WTC11 (cell line): ENCODE measurements around the gene TIGAR. TPM values are rescaled to one million over a fixed set of nuclear protein-coding genes. Genes with fewer than 3 reads are reported as not detected.

Experiments used
- ATAC-seq: fragments of 200-7000 bp; cut with Tn5 transposase; 2 replicates; pipeline ENCODE4 v1.10.0; 2021; ENCODE audit warnings: mild to moderate bottlenecking, moderate library complexity
- CTCF ChIA-PET: fragments of 300-600 bp; sonication (Branson Sonifier 250); formaldehyde crosslinking; loops from one replicate; lab custom pipeline; 2021; ENCODE audit warnings: antibody characterized with exemption; lab: Charles Lee
- POLR2A ChIA-PET: fragments of 350-600 bp; sonication (Branson Sonifier 250); formaldehyde crosslinking; loops from one replicate; lab custom pipeline; 2021; ENCODE audit warnings: antibody characterized with exemption; lab: Charles Lee
- DNase-seq: peaks from one replicate; pipeline ENCODE4 v3.0.0; 2021; ENCODE audit warnings: low spot score
- H3K27ac Mint-ChIP-seq: 2 replicates; pipeline ENCODE4 v1.8.0; 2021; ENCODE audit warnings: mixed read lengths
- H3K27me3 Mint-ChIP-seq: 2 replicates; pipeline ENCODE4 v1.8.0; 2021; ENCODE audit warnings: low read depth, mild to moderate bottlenecking, moderate library complexity, mixed read lengths
- H3K36me3 Mint-ChIP-seq: 2 replicates; pipeline ENCODE4 v1.8.0; 2021; ENCODE audit warnings: mixed read lengths
- H3K4me1 Mint-ChIP-seq: 2 replicates; pipeline ENCODE4 v1.8.0; 2022; ENCODE audit warnings: mixed read lengths
- H3K4me3 Mint-ChIP-seq: 2 replicates; pipeline ENCODE4 v1.8.0; 2021; ENCODE audit warnings: mild to moderate bottlenecking, moderate library complexity, mixed read lengths
- H3K9me3 Mint-ChIP-seq: 2 replicates; pipeline ENCODE4 v1.8.0; 2021; ENCODE audit warnings: mixed read lengths
- ATF1 ChIP-seq: sonication (generic); formaldehyde crosslinking; IDR thresholded peaks from 2 replicates; pipeline ENCODE4 v1.8.1; 2023; ENCODE audit warnings: mild to moderate bottlenecking, moderate library complexity, missing genetic modification reagents
- CBFB ChIP-seq: sonication (generic); formaldehyde crosslinking; IDR thresholded peaks from 2 replicates; pipeline ENCODE4 v1.8.1; 2022; ENCODE audit warnings: mild to moderate bottlenecking, low read depth, missing genetic modification reagents
- HMGA2 ChIP-seq: fragments of 250-450 bp; sonication (Bioruptor Pico); IDR thresholded peaks from 2 replicates; pipeline ENCODE4 v1.4.0; 2021; ENCODE audit warnings: mild to moderate bottlenecking, moderate library complexity
- JAZF1 ChIP-seq: fragments of 250-450 bp; sonication (Bioruptor Pico); IDR thresholded peaks from 2 replicates; pipeline ENCODE4 v1.9.0; 2021; ENCODE audit warnings: moderate library complexity, mild to moderate bottlenecking, inconsistent platforms
- NR3C1 ChIP-seq: sonication (generic); formaldehyde crosslinking; conservative IDR thresholded peaks from 2 replicates; pipeline ENCODE4 v1.8.1; 2023; ENCODE audit warnings: low read depth, mild to moderate bottlenecking, missing genetic modification reagents
- TEAD4 ChIP-seq: sonication (generic); formaldehyde crosslinking; IDR thresholded peaks from 2 replicates; pipeline ENCODE4 v1.8.0; 2022; ENCODE audit warnings: mild to moderate bottlenecking, missing genetic modification reagents
- ZBTB21 ChIP-seq: sonication (generic); formaldehyde crosslinking; IDR thresholded peaks from 2 replicates; pipeline ENCODE4 v1.8.1; 2023; ENCODE audit warnings: mild to moderate bottlenecking, missing genetic modification reagents, borderline replicate concordance
- total RNA-seq: library from RNA; stranded (reverse); gene quantifications from 3 replicates; pipeline ENCODE4 v1.2.3, GENCODE V29; 2021
- TF ChIP-seq, protein P1 (sequence below): sonication (generic); formaldehyde crosslinking; IDR thresholded peaks from 2 replicates; pipeline ENCODE4 v1.8.0; 2022; ENCODE audit warnings: mild to moderate bottlenecking, missing genetic modification reagents
- TF ChIP-seq, protein P2 (sequence below): sonication (generic); formaldehyde crosslinking; IDR thresholded peaks from 2 replicates; pipeline ENCODE4 v1.8.1; 2023; ENCODE audit warnings: mild to moderate bottlenecking, moderate library complexity, missing genetic modification reagents
- TF ChIP-seq, protein P3 (sequence below): sonication (generic); formaldehyde crosslinking; IDR thresholded peaks from 2 replicates; pipeline ENCODE4 v1.8.1; 2023; ENCODE audit warnings: mild to moderate bottlenecking, missing genetic modification reagents, moderate library complexity
- TF ChIP-seq, protein P4 (sequence below): sonication (generic); formaldehyde crosslinking; IDR thresholded peaks from 2 replicates; pipeline ENCODE4 v1.8.1; 2022; ENCODE audit warnings: missing genetic modification reagents, borderline replicate concordance
- TF ChIP-seq, protein P5 (sequence below): sonication (generic); formaldehyde crosslinking; IDR thresholded peaks from 2 replicates; pipeline ENCODE4 v1.8.1; 2022; ENCODE audit warnings: low read depth, missing genetic modification reagents, borderline replicate concordance
- TF ChIP-seq, protein P6 (sequence below): sonication (generic); formaldehyde crosslinking; IDR thresholded peaks from 2 replicates; pipeline ENCODE4 v1.8.0; 2022; ENCODE audit warnings: mild to moderate bottlenecking, missing genetic modification reagents
- TF ChIP-seq, protein P7 (sequence below): sonication (generic); formaldehyde crosslinking; IDR thresholded peaks from 2 replicates; pipeline ENCODE4 v1.8.0; 2023; ENCODE audit warnings: mild to moderate bottlenecking, missing genetic modification reagents
- TF ChIP-seq, protein P8 (sequence below): sonication (generic); formaldehyde crosslinking; IDR thresholded peaks from 2 replicates; pipeline ENCODE4 v1.8.1; 2023; ENCODE audit warnings: mild to moderate bottlenecking, missing genetic modification reagents

The TIGAR gene
- total RNA-seq, 1 experiment from 2014 or later: 26.7 TPM

DNA sequence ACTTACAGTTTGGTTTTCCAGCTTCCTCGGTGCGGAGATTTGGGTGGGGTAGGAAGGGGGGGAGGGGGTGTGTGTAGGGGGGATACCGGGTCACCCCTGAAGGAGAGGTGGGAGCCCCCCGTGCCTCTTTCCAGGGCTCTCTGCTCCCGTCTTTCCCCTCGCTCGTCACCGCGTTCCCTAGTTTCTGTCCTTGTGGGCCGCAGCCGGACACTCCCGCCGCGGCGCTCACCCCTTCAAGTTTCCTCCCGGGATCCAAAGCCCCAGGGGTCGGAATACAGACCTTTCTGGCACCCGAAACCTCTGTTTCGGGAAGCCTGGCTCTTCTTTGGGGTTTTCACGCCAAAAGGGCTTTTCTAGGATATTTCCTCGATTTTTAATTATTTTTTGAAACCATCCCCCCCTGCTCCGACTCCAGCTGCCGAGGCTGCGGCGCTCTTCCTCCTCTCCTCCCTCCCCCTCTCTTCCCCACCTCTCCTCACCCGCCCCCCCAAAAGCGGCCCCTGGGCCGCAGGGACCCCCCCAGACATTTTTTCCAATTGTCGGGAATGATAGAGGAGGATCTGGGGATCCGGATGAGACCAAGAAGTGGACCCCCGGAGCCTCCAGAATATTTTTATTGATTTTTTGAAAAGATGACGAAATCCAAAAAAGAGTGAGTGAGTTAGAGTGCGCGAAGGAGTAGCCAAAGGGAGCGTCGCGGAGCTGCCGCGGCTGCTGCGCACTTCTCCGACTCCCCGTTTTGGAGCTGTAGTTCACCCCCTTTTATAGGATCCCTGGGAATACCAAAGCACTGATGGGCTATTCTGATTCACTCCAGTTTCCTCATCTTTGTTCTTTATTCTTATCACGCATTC is 45.8 kb upstream of the TIGAR start:
- peak overlapping the region; percentile 91 for H3K4me3 Mint-ChIP-seq
- CTCF ChIA-PET: interaction anchor here (0.6 to 3.1 kb wide), 16 partner anchors 19 to 392 kb away, joined by 3 to 31 read pairs (median 4); no protein-coding TSS in a partner anchor
- no peak for TF ChIP-seq HMGA2
- no peak for TF ChIP-seq ZBTB21 (CRISPR knock-in tag)
- no peak for TF ChIP-seq ATF1
- no peak for TF ChIP-seq NR3C1 (CRISPR knock-in tag)
- TF ChIP-seq, protein P1, sequence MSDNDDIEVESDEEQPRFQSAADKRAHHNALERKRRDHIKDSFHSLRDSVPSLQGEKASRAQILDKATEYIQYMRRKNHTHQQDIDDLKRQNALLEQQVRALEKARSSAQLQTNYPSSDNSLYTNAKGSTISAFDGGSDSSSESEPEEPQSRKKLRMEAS: no peak
- no peak for TF ChIP-seq JAZF1
- TF ChIP-seq, protein P2, sequence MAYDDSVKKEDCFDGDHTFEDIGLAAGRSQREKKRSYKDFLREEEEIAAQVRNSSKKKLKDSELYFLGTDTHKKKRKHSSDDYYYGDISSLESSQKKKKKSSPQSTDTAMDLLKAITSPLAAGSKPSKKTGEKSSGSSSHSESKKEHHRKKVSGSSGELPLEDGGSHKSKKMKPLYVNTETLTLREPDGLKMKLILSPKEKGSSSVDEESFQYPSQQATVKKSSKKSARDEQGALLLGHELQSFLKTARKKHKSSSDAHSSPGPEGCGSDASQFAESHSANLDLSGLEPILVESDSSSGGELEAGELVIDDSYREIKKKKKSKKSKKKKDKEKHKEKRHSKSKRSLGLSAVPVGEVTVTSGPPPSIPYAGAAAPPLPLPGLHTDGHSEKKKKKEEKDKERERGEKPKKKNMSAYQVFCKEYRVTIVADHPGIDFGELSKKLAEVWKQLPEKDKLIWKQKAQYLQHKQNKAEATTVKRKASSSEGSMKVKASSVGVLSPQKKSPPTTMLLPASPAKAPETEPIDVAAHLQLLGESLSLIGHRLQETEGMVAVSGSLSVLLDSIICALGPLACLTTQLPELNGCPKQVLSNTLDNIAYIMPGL (CRISPR knock-in tag): no peak
- TF ChIP-seq, protein P3, sequence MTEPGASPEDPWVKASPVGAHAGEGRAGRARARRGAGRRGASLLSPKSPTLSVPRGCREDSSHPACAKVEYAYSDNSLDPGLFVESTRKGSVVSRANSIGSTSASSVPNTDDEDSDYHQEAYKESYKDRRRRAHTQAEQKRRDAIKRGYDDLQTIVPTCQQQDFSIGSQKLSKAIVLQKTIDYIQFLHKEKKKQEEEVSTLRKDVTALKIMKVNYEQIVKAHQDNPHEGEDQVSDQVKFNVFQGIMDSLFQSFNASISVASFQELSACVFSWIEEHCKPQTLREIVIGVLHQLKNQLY (CRISPR knock-in tag): no peak
- no peak for TF ChIP-seq TEAD4 (CRISPR knock-in tag)
- TF ChIP-seq, protein P4, sequence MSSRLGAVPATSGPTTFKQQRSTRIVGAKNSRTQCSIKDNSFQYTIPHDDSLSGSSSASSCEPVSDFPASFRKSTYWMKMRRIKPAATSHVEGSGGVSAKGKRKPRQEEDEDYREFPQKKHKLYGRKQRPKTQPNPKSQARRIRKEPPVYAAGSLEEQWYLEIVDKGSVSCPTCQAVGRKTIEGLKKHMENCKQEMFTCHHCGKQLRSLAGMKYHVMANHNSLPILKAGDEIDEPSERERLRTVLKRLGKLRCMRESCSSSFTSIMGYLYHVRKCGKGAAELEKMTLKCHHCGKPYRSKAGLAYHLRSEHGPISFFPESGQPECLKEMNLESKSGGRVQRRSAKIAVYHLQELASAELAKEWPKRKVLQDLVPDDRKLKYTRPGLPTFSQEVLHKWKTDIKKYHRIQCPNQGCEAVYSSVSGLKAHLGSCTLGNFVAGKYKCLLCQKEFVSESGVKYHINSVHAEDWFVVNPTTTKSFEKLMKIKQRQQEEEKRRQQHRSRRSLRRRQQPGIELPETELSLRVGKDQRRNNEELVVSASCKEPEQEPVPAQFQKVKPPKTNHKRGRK (CRISPR knock-in tag): no peak
- TF ChIP-seq, protein P5, sequence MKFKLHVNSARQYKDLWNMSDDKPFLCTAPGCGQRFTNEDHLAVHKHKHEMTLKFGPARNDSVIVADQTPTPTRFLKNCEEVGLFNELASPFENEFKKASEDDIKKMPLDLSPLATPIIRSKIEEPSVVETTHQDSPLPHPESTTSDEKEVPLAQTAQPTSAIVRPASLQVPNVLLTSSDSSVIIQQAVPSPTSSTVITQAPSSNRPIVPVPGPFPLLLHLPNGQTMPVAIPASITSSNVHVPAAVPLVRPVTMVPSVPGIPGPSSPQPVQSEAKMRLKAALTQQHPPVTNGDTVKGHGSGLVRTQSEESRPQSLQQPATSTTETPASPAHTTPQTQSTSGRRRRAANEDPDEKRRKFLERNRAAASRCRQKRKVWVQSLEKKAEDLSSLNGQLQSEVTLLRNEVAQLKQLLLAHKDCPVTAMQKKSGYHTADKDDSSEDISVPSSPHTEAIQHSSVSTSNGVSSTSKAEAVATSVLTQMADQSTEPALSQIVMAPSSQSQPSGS (CRISPR knock-in tag): no peak
- TF ChIP-seq, protein P6, sequence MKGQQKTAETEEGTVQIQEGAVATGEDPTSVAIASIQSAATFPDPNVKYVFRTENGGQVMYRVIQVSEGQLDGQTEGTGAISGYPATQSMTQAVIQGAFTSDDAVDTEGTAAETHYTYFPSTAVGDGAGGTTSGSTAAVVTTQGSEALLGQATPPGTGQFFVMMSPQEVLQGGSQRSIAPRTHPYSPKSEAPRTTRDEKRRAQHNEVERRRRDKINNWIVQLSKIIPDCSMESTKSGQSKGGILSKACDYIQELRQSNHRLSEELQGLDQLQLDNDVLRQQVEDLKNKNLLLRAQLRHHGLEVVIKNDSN (CRISPR knock-in tag): no peak
- TF ChIP-seq CBFB (CRISPR knock-in tag): no peak
- TF ChIP-seq, protein P7, sequence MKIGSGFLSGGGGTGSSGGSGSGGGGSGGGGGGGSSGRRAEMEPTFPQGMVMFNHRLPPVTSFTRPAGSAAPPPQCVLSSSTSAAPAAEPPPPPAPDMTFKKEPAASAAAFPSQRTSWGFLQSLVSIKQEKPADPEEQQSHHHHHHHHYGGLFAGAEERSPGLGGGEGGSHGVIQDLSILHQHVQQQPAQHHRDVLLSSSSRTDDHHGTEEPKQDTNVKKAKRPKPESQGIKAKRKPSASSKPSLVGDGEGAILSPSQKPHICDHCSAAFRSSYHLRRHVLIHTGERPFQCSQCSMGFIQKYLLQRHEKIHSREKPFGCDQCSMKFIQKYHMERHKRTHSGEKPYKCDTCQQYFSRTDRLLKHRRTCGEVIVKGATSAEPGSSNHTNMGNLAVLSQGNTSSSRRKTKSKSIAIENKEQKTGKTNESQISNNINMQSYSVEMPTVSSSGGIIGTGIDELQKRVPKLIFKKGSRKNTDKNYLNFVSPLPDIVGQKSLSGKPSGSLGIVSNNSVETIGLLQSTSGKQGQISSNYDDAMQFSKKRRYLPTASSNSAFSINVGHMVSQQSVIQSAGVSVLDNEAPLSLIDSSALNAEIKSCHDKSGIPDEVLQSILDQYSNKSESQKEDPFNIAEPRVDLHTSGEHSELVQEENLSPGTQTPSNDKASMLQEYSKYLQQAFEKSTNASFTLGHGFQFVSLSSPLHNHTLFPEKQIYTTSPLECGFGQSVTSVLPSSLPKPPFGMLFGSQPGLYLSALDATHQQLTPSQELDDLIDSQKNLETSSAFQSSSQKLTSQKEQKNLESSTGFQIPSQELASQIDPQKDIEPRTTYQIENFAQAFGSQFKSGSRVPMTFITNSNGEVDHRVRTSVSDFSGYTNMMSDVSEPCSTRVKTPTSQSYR (CRISPR knock-in tag): no peak
- TF ChIP-seq, protein P8, sequence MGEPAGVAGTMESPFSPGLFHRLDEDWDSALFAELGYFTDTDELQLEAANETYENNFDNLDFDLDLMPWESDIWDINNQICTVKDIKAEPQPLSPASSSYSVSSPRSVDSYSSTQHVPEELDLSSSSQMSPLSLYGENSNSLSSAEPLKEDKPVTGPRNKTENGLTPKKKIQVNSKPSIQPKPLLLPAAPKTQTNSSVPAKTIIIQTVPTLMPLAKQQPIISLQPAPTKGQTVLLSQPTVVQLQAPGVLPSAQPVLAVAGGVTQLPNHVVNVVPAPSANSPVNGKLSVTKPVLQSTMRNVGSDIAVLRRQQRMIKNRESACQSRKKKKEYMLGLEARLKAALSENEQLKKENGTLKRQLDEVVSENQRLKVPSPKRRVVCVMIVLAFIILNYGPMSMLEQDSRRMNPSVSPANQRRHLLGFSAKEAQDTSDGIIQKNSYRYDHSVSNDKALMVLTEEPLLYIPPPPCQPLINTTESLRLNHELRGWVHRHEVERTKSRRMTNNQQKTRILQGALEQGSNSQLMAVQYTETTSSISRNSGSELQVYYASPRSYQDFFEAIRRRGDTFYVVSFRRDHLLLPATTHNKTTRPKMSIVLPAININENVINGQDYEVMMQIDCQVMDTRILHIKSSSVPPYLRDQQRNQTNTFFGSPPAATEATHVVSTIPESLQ (CRISPR knock-in tag): no peak
- peaks cover 51% of the 10 kb centered on the region for H3K36me3 Mint-ChIP-seq
- DNase-seq (no peak), ATAC-seq (no peak)
- H3K9me3 Mint-ChIP-seq: no peaks in the 10 kb centered on the region
- POLR2A ChIA-PET: interaction anchor here (0.7 to 2.1 kb wide), 10 partner anchors 19 to 250 kb away, joined by 3 to 12 read pairs (median 4); no protein-coding TSS in a partner anchor
- H3K27me3 Mint-ChIP-seq: peaks cover 8% of the 10 kb centered on the region; the same call in 1 of the 2 replicates
- peaks cover 52% of the 10 kb centered on the region for H3K4me1 Mint-ChIP-seq
- H3K27ac Mint-ChIP-seq: peak overlapping the region; percentile 96
